Measurements from ENCODE around the gene AHCYL2. TPM values are rescaled to one million over a fixed set of nuclear protein-coding genes. Genes with fewer than 3 reads are reported as not detected.
"Not testable (repeated sequence)": the region's sequence is repeated elsewhere in the genome, so short reads cannot be mapped to it uniquely, and the experiment has no call there.

Gene AHCYL2
- total and polyA plus RNA-seq, 12 donors, result 6.6 to 57.1 (median 21.7) TPM

- Histone ChIP-seq H3K9me3 (replicated peaks in 1 of 3) (no peaks in the 10 kb centered on the region), H3K4me1 (replicated peaks in 1 of 2) (peaks cover 5 to 13% of the 10 kb centered on the region in 2 donors), H3K4me3 (no peak overlapping the region), H3K27me3 (no peaks in the 10 kb centered on the region), H3K36me3 (replicated peaks in 1 of 2) (no peaks in the 10 kb centered on the region), H3K27ac (peak overlapping the region in 3 of 5 donors; percentile 0 to 27 (median 0))
- no peak for TF ChIP-seq POLR2A (IDR thresholded peaks at IDR 0.05)
- TF ChIP-seq CTCF (IDR thresholded peaks at IDR 0.05), result no peak
- intact Hi-C loops (cut with DNase I), result loop anchor here in 1 of 2 donors (5.0 kb wide), 1 partner anchor 78 kb away; no protein-coding TSS in a partner anchor
- WGBS, 4 donors, result 15 to 26% (median 21%) methylated on average over 2 of the region's 2 CpGs
- DNase-seq, result peak in 5 of 7 donors; percentile 27 to 43 (median 36)
Measured at GRCh38 chr7:129295015-129295423, 70.2 kb downstream of the AHCYL2 start.

- no peak overlapping the region for H3K4me3 ChIP-seq
- no peaks in the 10 kb centered on the region for H3K9me3 ChIP-seq (replicated peaks in 1 of 3)
- TF ChIP-seq CTCF (IDR thresholded peaks at IDR 0.05) (peak; percentile 59 to 79 (median 69)), POLR2A (IDR thresholded peaks at IDR 0.05) (no peak)
- intact Hi-C loops (cut with DNase I), result loop anchor here in 1 of 2 donors (5.0 kb wide), 1 partner anchor 81 kb away; no protein-coding TSS in a partner anchor
- H3K4me1 ChIP-seq (replicated peaks in 1 of 2), result peaks cover 5 to 13% of the 10 kb centered on the region in 2 donors
- H3K27me3 ChIP-seq, result no peaks in the 10 kb centered on the region
- H3K36me3 ChIP-seq (replicated peaks in 1 of 2), result no peaks in the 10 kb centered on the region
- no peak overlapping the region for H3K27ac ChIP-seq
- WGBS, 4 donors, result 31 to 36% (median 34%) methylated on average over 3 of the region's 3 CpGs
- DNase-seq, result peak; percentile 43 to 88 (median 65)
Measured at GRCh38 chr7:129298268-129298893, 73.6 kb downstream of the AHCYL2 start.

- Histone ChIP-seq H3K9me3 (replicated peaks in 1 of 3) (no peaks in the 10 kb centered on the region), H3K4me3 (no peak overlapping the region), H3K27me3 (no peaks in the 10 kb centered on the region), H3K27ac (no peak overlapping the region), H3K36me3 (replicated peaks in 1 of 2) (no peaks in the 10 kb centered on the region), H3K4me1 (replicated peaks in 1 of 2) (peaks cover 1 to 7% of the 10 kb centered on the region in 2 donors)
- intact Hi-C loops (cut with DNase I), result loop anchor here in 1 of 2 donors (5.0 kb wide), 1 partner anchor 83 kb away; no protein-coding TSS in a partner anchor
- TF ChIP-seq POLR2A (IDR thresholded peaks at IDR 0.05) (no peak), CTCF (IDR thresholded peaks at IDR 0.05) (no peak)
- no peak for DNase-seq
- 93 to 97% (median 95%) methylated on average over 3 of the region's 3 CpGs for WGBS, 4 donors
Measured at GRCh38 chr7:129299889-129300288, 75.1 kb downstream of the AHCYL2 start.

- WGBS, 4 donors, result 95 to 100% (median 99%) methylated on average over 1 of the region's 1 CpG
- H3K4me1 ChIP-seq (replicated peaks in 1 of 2); H3K36me3 ChIP-seq (replicated peaks in 1 of 2); H3K27me3 ChIP-seq; H3K9me3 ChIP-seq (replicated peaks in 1 of 3); H3K4me3 ChIP-seq; DNase-seq; H3K27ac ChIP-seq; intact Hi-C loops (cut with DNase I): not testable (repeated sequence)
Measured at GRCh38 chr7:129300299-129300698, 75.5 kb downstream of the AHCYL2 start.

GRCh38 chr7:129307592-129307991 is 82.8 kb downstream of the AHCYL2 start:
- Histone ChIP-seq H3K36me3 (replicated peaks in 1 of 2) (no peaks in the 10 kb centered on the region), H3K27ac (no peak overlapping the region), H3K9me3 (replicated peaks in 1 of 3) (no peaks in the 10 kb centered on the region), H3K4me3 (no peak overlapping the region), H3K27me3 (no peaks in the 10 kb centered on the region), H3K4me1 (replicated peaks in 1 of 2) (peaks cover 0 to 6% of the 10 kb centered on the region in 2 donors)
- intact Hi-C loops (cut with DNase I), result no loop called here
- WGBS, 4 donors, result 88 to 96% (median 95%) methylated on average over 3 of the region's 3 CpGs
- no peak for DNase-seq
- TF ChIP-seq CTCF (IDR thresholded peaks at IDR 0.05) (no peak), POLR2A (IDR thresholded peaks at IDR 0.05) (no peak)

Measured in adrenal gland (tissue), 12 donors.